Heart right ventricle (tissue), 16 donors: ENCODE results near the gene TSPAN33. TPM values are rescaled to one million over a fixed set of nuclear protein-coding genes. Genes with fewer than 3 reads are reported as not detected.
"Not testable (repeated sequence)": the region's sequence is repeated elsewhere in the genome, so short reads cannot be mapped to it uniquely, and the experiment has no call there.

ENCODE experiments used
- ATAC-seq, 8 donors: fragments of 200-7000 bp; cut with Tn5 transposase; one replicate each; pipeline ENCODE4 v1.9.1; 2020; ENCODE audit warnings: mild to moderate bottlenecking in 8 of 8, moderate library complexity in 8 of 8, moderate number of reproducible peaks in 1 of 8
- DNase-seq, 2 donors: peaks; one replicate each; pipeline ENCODE4 v3.0.0-alpha.2; 2020
- H3K27ac ChIP-seq, 10 donors: fragments of 200-600 bp; sonication (generic) in 2 of 10; one replicate each; pipeline versions ENCODE4 v1.5.0 to v1.8.0; 2020 to 2022; ENCODE audit warnings: mild to moderate bottlenecking in 3 of 10
- H3K27me3 ChIP-seq, 7 donors: fragments of 200-600 bp; one replicate each; pipeline ENCODE4 v1.8.0; 2021 to 2022; ENCODE audit warnings: mild to moderate bottlenecking in 2 of 7
- H3K36me3 ChIP-seq, 9 donors: fragments of 200-600 bp; sonication (generic) in 1 of 9; one replicate each; pipeline versions ENCODE4 v1.5.0 to v1.8.0; 2020 to 2022; ENCODE audit warnings: mild to moderate bottlenecking in 2 of 9
- H3K4me1 ChIP-seq, 9 donors: fragments of 200-600 bp; sonication (generic) in 1 of 9; one replicate each; pipeline versions ENCODE4 v1.5.0 to v1.8.0; 2020 to 2022; ENCODE audit warnings: mild to moderate bottlenecking in 4 of 9
- H3K4me3 ChIP-seq, 10 donors: fragments of 200-600 bp; sonication (generic) in 2 of 10; one replicate each; pipeline versions ENCODE4 v1.5.0 to v1.8.0; 2020 to 2022; ENCODE audit warnings: mild to moderate bottlenecking in 7 of 10, moderate library complexity in 2 of 10
- H3K9me3 ChIP-seq, 11 donors: fragments of 200-600 bp in 10 of 11; sonication (generic) in 2 of 11; one replicate each; pipeline versions ENCODE4 v1.5.0 to v1.8.0; 2013 to 2022; ENCODE audit warnings: mild to moderate bottlenecking in 2 of 11, control low read depth in 1 of 11, moderate library complexity in 1 of 11
- CTCF ChIP-seq, 9 donors: fragments of 200-600 bp; sonication (generic) in 2 of 9; IDR thresholded peaks; one replicate each; pipeline versions ENCODE4 v1.5.0 to v1.8.0; 2021 to 2022; ENCODE audit warnings: antibody characterized with exemption in 9 of 9, mild to moderate bottlenecking in 5 of 9, moderate library complexity in 1 of 9
- WGBS, 2 donors: extraction: QIAGEN DNeasy Blood & Tissue Kit; methylation state at CpG; one replicate each; pipeline ENCODE4 v1.1.7; 2013; ENCODE audit warnings: inconsistent platforms in 1 of 2; 5-methylcytosine and 5-hydroxymethylcytosine counted together
- intact Hi-C, 10 donors: fragments of 100-400 bp; cut with DNase I; formaldehyde crosslinking; loops; one replicate each; pipeline versions ENCODE4 v1.11.1 to v1.14.2; 2022
- polyA plus RNA-seq, 2 donors: library from polyadenylated mRNA; stranded (reverse); fragments of 200-250 nt; gene quantifications; one replicate each; pipeline ENCODE4 v1.2.3, GENCODE V29; 2013
- total RNA-seq, 10 donors: library from RNA; stranded (reverse); fragmentation: NEBNext Ultra II Directional in 3 of 10; extraction: Animal tissue kit (Norgen Biotek cat#: 25700) in 3 of 10; gene quantifications; one replicate each; pipeline versions ENCODE4 v1.2.1 to v1.2.4, GENCODE V29; 2021 to 2023
- donor health status: Arrhythmogenic right ventricular cardiomyopathy.
- donor health status: ischemic (EF 13 %, LVEDD 7.1; RV severe dilation, severe dysfunction).
- donor health status: healthy with polysubstance abuse.
- donor health status: DM: no; HTN: yes; CAD: no.
- donor health status: DM: no; HTN: no; CAD: no.
- donor health status: ischemic (EF 25% LVEDD 6.9; RV normal size, moderate dysfunction).
- donor health status: ischemic (EF 25% LVEDD 5.7; RV mildly dilated, moderate dysfunction).
- donor health status: healthy.
- donor health status: DM: yes; HTN: yes; CAD: no.
- donor health status: Ischemic cardiomyopathy.
- donor health status: ischemic (EF 35%, LVEDD 5.7; RV mildly dilated, moderate dysfunction).
- donor health status: nonischemic (EF 11% LVEDD 7.7; RV severe dilation, severe dysfunction).
- donor health status: DM: yes; HTN: yes; CAD: no.
- donor health status: PGD.
- donor health status: ischemic (EF 29% LVEDD 5.4; RV normal size, mild dysfunction).
- donor health status: nonischemic (EF 23%, LVEDD 6.1; RV moderate dilation, normal function).

The TSPAN33 gene
- total and polyA plus RNA-seq, 12 donors, result 2.8 to 13.1 (median 8.6) TPM

DNA sequence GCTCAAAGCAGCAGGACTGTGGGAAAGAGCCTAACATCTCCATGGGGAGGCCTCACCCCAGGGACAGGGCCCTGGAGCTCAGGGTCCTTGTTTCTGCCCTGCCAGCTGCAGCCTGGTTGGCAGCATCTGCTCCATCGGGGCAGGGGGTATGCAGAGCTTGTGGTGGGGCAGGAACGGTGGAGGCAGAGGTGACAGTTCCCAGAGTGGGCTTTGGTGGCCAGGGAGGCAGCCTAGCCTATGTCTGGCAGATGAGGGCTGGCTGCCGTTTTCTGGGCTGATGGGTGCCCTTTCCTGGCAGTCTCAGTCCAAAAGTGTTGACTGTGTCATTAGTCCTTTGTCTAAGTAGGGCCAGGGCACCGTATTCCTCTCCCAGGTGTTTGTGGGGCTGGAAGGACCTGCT, 68.1 kb downstream of the TSPAN33 start:
- H3K36me3 ChIP-seq, result peaks cover 0 to 32% (median 0%) of the 10 kb centered on the region in 9 donors
- H3K27ac ChIP-seq, result no peak overlapping the region
- no peaks in the 10 kb centered on the region for H3K27me3 ChIP-seq
- WGBS, 2 donors, result 85 to 87% methylated on average over 4 of the region's 4 CpGs
- DNase-seq (no peak), ATAC-seq (no peak)
- H3K4me3 ChIP-seq, result no peak overlapping the region
- H3K9me3 ChIP-seq, result no peaks in the 10 kb centered on the region
- H3K4me1 ChIP-seq, result peaks cover 0 to 5% (median 0%) of the 10 kb centered on the region in 9 donors
- TF ChIP-seq CTCF (IDR thresholded peaks at IDR 0.05), result no peak
- intact Hi-C loops, result loop anchor here in 8 of 10 donors (5.0 to 10.0 kb wide), 6 partner anchors 45 to 308 kb away; no protein-coding TSS in a partner anchor

DNA sequence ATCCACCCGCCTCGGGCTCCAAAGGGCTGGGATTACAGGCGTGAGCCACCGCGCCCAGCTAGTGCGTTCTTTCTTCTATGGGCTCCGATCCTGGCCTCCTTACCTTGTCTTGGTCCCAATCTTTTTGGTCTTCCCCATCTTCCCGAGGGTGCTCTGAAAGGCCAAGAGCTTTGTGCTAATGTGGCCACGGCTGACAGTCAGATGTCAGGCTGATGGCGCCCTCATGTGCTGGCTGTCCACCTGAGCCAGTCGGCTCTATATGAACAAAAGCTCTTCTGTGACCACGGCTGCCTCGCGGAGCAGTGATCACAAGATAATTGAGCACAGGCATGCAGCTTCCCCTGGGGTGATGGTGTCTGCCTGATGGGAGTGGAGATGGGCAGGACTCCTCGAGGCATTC, 69.3 kb downstream of the TSPAN33 start:
- H3K4me1 ChIP-seq, result peaks cover 0 to 5% (median 3%) of the 10 kb centered on the region in 9 donors
- 61% methylated on average over 15 of the region's 15 CpGs for WGBS, 2 donors
- no peaks in the 10 kb centered on the region for H3K9me3 ChIP-seq
- intact Hi-C loops, result loop anchor here in 8 of 10 donors (5.0 to 10.0 kb wide), 6 partner anchors 47 to 309 kb away; no protein-coding TSS in a partner anchor
- ATAC-seq (no peak), DNase-seq (no peak)
- H3K27me3 ChIP-seq, result no peaks in the 10 kb centered on the region
- no peak overlapping the region for H3K4me3 ChIP-seq
- no peak overlapping the region for H3K27ac ChIP-seq
- TF ChIP-seq CTCF (IDR thresholded peaks at IDR 0.05), result no peak
- peaks cover 0 to 30% (median 0%) of the 10 kb centered on the region in 9 donors for H3K36me3 ChIP-seq

DNA sequence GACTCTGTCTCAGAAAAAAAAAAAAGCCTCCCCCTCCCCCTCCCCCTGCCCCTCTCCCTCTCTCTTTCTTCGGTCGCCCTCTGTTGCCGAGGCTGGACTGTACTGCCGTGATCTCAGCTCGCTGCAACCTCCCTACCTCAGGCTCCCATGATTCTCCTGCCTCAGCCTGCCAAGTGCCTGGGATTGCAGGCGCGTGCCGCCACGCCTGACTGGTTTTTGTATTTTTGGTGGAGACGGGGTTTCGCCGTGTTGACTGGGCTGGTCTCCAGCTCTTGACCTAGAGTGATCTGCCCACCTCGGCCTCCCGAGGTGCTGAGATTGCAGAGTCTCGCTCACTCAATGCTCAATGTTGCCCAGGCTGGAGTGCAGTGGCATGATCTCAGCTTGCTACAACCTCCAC, 71.2 kb downstream of the TSPAN33 start:
- intact Hi-C loops, result loop anchor here in 8 of 10 donors (5.0 to 10.0 kb wide), 6 partner anchors 82 to 311 kb away; no protein-coding TSS in a partner anchor
- not testable (repeated sequence) for H3K27ac ChIP-seq, H3K9me3 ChIP-seq, H3K27me3 ChIP-seq, H3K4me3 ChIP-seq, DNase-seq, H3K4me1 ChIP-seq, ATAC-seq
- WGBS, 2 donors, result 95 to 96% methylated on average over 13 to 15 of the region's 15 CpGs
- peaks cover 0 to 21% (median 0%) of the 10 kb centered on the region in 9 donors for H3K36me3 ChIP-seq

DNA sequence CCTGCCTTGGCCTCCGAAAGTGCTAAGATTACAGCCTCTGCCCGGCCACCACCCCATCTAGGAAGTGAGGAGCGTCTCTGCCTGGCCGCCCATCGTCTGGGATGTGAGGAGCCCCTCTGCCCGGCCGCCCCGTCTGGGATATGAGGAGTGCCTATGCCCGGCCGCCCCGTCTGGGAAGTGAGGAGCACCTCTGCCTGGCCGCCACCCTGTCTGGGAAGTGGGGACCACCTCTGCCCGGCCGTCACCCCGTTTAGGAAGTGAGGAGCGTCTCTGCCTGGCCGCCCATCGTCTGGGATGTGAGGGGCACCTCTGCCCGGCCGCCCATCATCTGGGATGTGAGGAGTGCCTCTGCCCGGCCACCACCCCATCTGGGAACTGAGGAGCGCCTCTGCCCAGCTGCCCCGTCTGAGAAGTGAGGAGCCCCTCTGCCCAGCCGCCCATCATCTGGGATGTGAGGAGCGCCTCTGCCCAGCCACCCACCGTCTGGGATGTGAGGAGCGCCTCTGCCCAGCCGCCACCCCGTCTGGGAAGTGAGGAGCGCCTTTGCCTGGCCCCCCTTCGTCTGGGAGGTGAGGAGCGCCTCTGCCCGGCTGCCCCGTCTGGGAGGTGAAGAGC, 71.7 kb downstream of the TSPAN33 start:
- ATAC-seq, H3K27ac ChIP-seq, H3K4me1 ChIP-seq, H3K9me3 ChIP-seq, H3K4me3 ChIP-seq, H3K27me3 ChIP-seq, DNase-seq: not testable (repeated sequence)
- H3K36me3 ChIP-seq, result peaks cover 0 to 16% (median 0%) of the 10 kb centered on the region in 9 donors
- 94 to 97% methylated on average over 34 of the region's 34 CpGs for WGBS, 2 donors
- intact Hi-C loops, result loop anchor here in 8 of 10 donors (5.0 to 10.0 kb wide), 6 partner anchors 81 to 311 kb away; no protein-coding TSS in a partner anchor

DNA sequence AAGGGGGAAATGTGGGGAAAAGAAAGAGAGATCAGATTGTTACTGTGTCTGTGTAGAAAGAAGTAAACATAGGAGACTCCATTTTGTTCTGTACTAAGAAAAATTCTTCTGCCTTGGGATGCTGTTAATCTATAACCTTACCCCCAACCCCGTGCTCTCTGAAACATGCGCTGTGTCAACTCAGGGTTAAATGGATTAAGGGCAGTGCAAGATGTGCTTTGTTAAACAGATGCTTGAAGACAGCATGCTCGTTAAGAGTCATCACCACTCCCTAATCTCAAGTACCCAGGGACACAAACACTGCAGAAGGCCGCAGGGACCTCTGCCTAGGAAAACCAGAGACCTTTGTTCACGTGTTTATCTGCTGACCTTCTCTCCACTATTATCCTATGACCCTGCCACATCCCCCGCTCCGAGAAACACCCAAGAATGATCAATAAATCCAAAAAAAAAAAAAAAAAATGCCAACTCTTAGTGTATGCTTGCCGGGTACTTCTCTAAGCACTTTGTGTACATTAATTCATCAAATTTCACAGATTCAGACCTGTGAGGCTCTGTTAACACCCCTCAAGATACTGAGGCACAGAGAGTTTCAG, 72.4 kb downstream of the TSPAN33 start:
- intact Hi-C loops, result loop anchor here in 8 of 10 donors (5.0 to 10.0 kb wide), 6 partner anchors 80 to 312 kb away; no protein-coding TSS in a partner anchor
- DNase-seq, H3K4me3 ChIP-seq, H3K27ac ChIP-seq, H3K9me3 ChIP-seq, H3K4me1 ChIP-seq, H3K27me3 ChIP-seq, ATAC-seq: not testable (repeated sequence)
- 71 to 81% methylated on average over 7 to 8 of the region's 8 CpGs for WGBS, 2 donors
- H3K36me3 ChIP-seq, result peaks cover 0 to 11% (median 0%) of the 10 kb centered on the region in 9 donors
